WTC11 (cell line): Measurements from ENCODE around the gene PRAF2. TPM values are rescaled to one million over a fixed set of nuclear protein-coding genes. Genes with fewer than 3 reads are reported as not detected.

Experiments
- ATAC-seq: fragments of 200-7000 bp; cut with Tn5 transposase; 2 replicates; pipeline ENCODE4 v1.10.0; 2021; ENCODE audit warnings: mild to moderate bottlenecking, moderate library complexity
- CTCF ChIA-PET: fragments of 300-600 bp; sonication (Branson Sonifier 250); formaldehyde crosslinking; loops from one replicate; lab custom pipeline; 2021; ENCODE audit warnings: antibody characterized with exemption; lab: Charles Lee
- POLR2A ChIA-PET: fragments of 350-600 bp; sonication (Branson Sonifier 250); formaldehyde crosslinking; loops from one replicate; lab custom pipeline; 2021; ENCODE audit warnings: antibody characterized with exemption; lab: Charles Lee
- DNase-seq: peaks from one replicate; pipeline ENCODE4 v3.0.0; 2021; ENCODE audit warnings: low spot score
- H3K27ac Mint-ChIP-seq: 2 replicates; pipeline ENCODE4 v1.8.0; 2021; ENCODE audit warnings: mixed read lengths
- H3K27me3 Mint-ChIP-seq: 2 replicates; pipeline ENCODE4 v1.8.0; 2021; ENCODE audit warnings: low read depth, mild to moderate bottlenecking, moderate library complexity, mixed read lengths
- H3K36me3 Mint-ChIP-seq: 2 replicates; pipeline ENCODE4 v1.8.0; 2021; ENCODE audit warnings: mixed read lengths
- H3K4me1 Mint-ChIP-seq: 2 replicates; pipeline ENCODE4 v1.8.0; 2022; ENCODE audit warnings: mixed read lengths
- H3K4me3 Mint-ChIP-seq: 2 replicates; pipeline ENCODE4 v1.8.0; 2021; ENCODE audit warnings: mild to moderate bottlenecking, moderate library complexity, mixed read lengths
- H3K9me3 Mint-ChIP-seq: 2 replicates; pipeline ENCODE4 v1.8.0; 2021; ENCODE audit warnings: mixed read lengths
- ATF2 ChIP-seq: sonication (generic); formaldehyde crosslinking; IDR thresholded peaks from 2 replicates; pipeline ENCODE4 v1.8.1; 2022; ENCODE audit warnings: low read depth, missing genetic modification reagents, borderline replicate concordance
- ATF6 ChIP-seq: sonication (generic); formaldehyde crosslinking; IDR thresholded peaks from 2 replicates; pipeline ENCODE4 v1.8.1; 2023; ENCODE audit warnings: mild to moderate bottlenecking, missing genetic modification reagents
- CBFB ChIP-seq: sonication (generic); formaldehyde crosslinking; IDR thresholded peaks from 2 replicates; pipeline ENCODE4 v1.8.1; 2022; ENCODE audit warnings: mild to moderate bottlenecking, low read depth, missing genetic modification reagents
- E2F4 ChIP-seq: sonication (generic); formaldehyde crosslinking; IDR thresholded peaks from 2 replicates; pipeline ENCODE4 v1.8.1; 2022; ENCODE audit warnings: low read depth, mild to moderate bottlenecking, moderate library complexity, missing genetic modification reagents, borderline replicate concordance
- E2F5 ChIP-seq: sonication (generic); formaldehyde crosslinking; IDR thresholded peaks from 2 replicates; pipeline ENCODE4 v1.8.1; 2022; ENCODE audit warnings: mild to moderate bottlenecking, moderate library complexity, missing genetic modification reagents
- ELF4 ChIP-seq: sonication (generic); formaldehyde crosslinking; IDR thresholded peaks from 2 replicates; pipeline ENCODE4 v1.8.1; 2022; ENCODE audit warnings: low read depth, mild to moderate bottlenecking, moderate library complexity, missing genetic modification reagents
- FOXK1 ChIP-seq: sonication (generic); formaldehyde crosslinking; IDR thresholded peaks from 2 replicates; pipeline ENCODE4 v1.8.0; 2022; ENCODE audit warnings: mild to moderate bottlenecking, moderate library complexity, missing genetic modification reagents
- FOXP1 ChIP-seq: sonication (generic); formaldehyde crosslinking; IDR thresholded peaks from 2 replicates; pipeline ENCODE4 v1.8.0; 2022; ENCODE audit warnings: missing genetic modification reagents, mild to moderate bottlenecking, moderate library complexity, borderline replicate concordance
- GTF2I ChIP-seq: fragments of 250-450 bp; sonication (Bioruptor Pico); conservative IDR thresholded peaks from 2 replicates; pipeline ENCODE4 v1.4.0; 2021; ENCODE audit warnings: mild to moderate bottlenecking
- IRF1 ChIP-seq: sonication (generic); formaldehyde crosslinking; IDR thresholded peaks from 2 replicates; pipeline ENCODE4 v1.8.0; 2023; ENCODE audit warnings: missing genetic modification reagents
- IRF2 ChIP-seq: sonication (generic); formaldehyde crosslinking; IDR thresholded peaks from 2 replicates; pipeline ENCODE4 v1.8.0; 2022; ENCODE audit warnings: low read depth, missing genetic modification reagents, borderline replicate concordance
- JAZF1 ChIP-seq: fragments of 250-450 bp; sonication (Bioruptor Pico); IDR thresholded peaks from 2 replicates; pipeline ENCODE4 v1.9.0; 2021; ENCODE audit warnings: moderate library complexity, mild to moderate bottlenecking, inconsistent platforms
- KAT7 ChIP-seq: sonication (generic); formaldehyde crosslinking; IDR thresholded peaks from 2 replicates; pipeline ENCODE4 v1.8.1; 2023; ENCODE audit warnings: missing genetic modification reagents, mild to moderate bottlenecking, borderline replicate concordance
- MLX ChIP-seq: sonication (generic); formaldehyde crosslinking; IDR thresholded peaks from 2 replicates; pipeline ENCODE4 v1.8.1; 2023; ENCODE audit warnings: mild to moderate bottlenecking, missing genetic modification reagents, moderate library complexity
- NFATC4 ChIP-seq: fragments of 250-450 bp; sonication (Bioruptor Pico); IDR thresholded peaks from 2 replicates; pipeline ENCODE4 v1.9.0; 2021; ENCODE audit warnings: mild to moderate bottlenecking
- NFE2L1 ChIP-seq: sonication (generic); formaldehyde crosslinking; IDR thresholded peaks from 2 replicates; pipeline ENCODE4 v1.8.1; 2023; ENCODE audit warnings: missing genetic modification reagents
- NFYB ChIP-seq: sonication (generic); formaldehyde crosslinking; conservative IDR thresholded peaks from 2 replicates; pipeline ENCODE4 v1.8.0; 2022; ENCODE audit warnings: low read depth, missing genetic modification reagents
- NR1H2 ChIP-seq: sonication (generic); formaldehyde crosslinking; IDR thresholded peaks from 2 replicates; pipeline ENCODE4 v1.9.0; 2021; ENCODE audit warnings: mild to moderate bottlenecking, moderate library complexity, missing genetic modification reagents
- OVOL2 ChIP-seq: fragments of 250-450 bp; sonication (Bioruptor Pico); IDR thresholded peaks from 2 replicates; pipeline ENCODE4 v1.9.0; 2021; ENCODE audit warnings: mild to moderate bottlenecking, borderline replicate concordance
- PREB ChIP-seq: sonication (generic); formaldehyde crosslinking; IDR thresholded peaks from 2 replicates; pipeline ENCODE4 v1.8.1; 2022; ENCODE audit warnings: mild to moderate bottlenecking, missing genetic modification reagents, moderate library complexity, borderline replicate concordance
- SMAD3 ChIP-seq: sonication (generic); formaldehyde crosslinking; IDR thresholded peaks from 2 replicates; pipeline ENCODE4 v1.8.0; 2022; ENCODE audit warnings: missing genetic modification reagents, mild to moderate bottlenecking, borderline replicate concordance
- SMAD4 ChIP-seq: sonication (generic); formaldehyde crosslinking; IDR thresholded peaks from 2 replicates; pipeline ENCODE4 v1.8.0; 2022; ENCODE audit warnings: mild to moderate bottlenecking, missing genetic modification reagents
- SOX15 ChIP-seq: fragments of 250-450 bp; sonication (Bioruptor Pico); IDR thresholded peaks from 2 replicates; pipeline ENCODE4 v1.9.0; 2021; ENCODE audit warnings: mild to moderate bottlenecking
- TCF7 ChIP-seq: sonication (generic); formaldehyde crosslinking; IDR thresholded peaks from 2 replicates; pipeline ENCODE4 v1.8.0; 2022; ENCODE audit warnings: mild to moderate bottlenecking, low read depth, missing genetic modification reagents, moderate library complexity
- TEAD4 ChIP-seq: sonication (generic); formaldehyde crosslinking; IDR thresholded peaks from 2 replicates; pipeline ENCODE4 v1.8.0; 2022; ENCODE audit warnings: mild to moderate bottlenecking, missing genetic modification reagents
- ZBTB43 ChIP-seq: sonication (generic); formaldehyde crosslinking; IDR thresholded peaks from 2 replicates; pipeline ENCODE4 v1.8.1; 2023; ENCODE audit warnings: mild to moderate bottlenecking, missing genetic modification reagents
- ZNF138 ChIP-seq: sonication (generic); formaldehyde crosslinking; conservative IDR thresholded peaks from 2 replicates; pipeline ENCODE4 v1.8.1; 2022; ENCODE audit warnings: mild to moderate bottlenecking, moderate library complexity, missing genetic modification reagents
- ZNF232 ChIP-seq: sonication (generic); formaldehyde crosslinking; IDR thresholded peaks from 2 replicates; pipeline ENCODE4 v1.8.0; 2022; ENCODE audit warnings: mild to moderate bottlenecking, missing genetic modification reagents
- ZNF396 ChIP-seq: fragments of 250-450 bp; sonication (Bioruptor Pico); IDR thresholded peaks from 2 replicates; pipeline ENCODE4 v1.8.0; 2021; ENCODE audit warnings: mild to moderate bottlenecking, moderate library complexity, borderline replicate concordance
- total RNA-seq: library from RNA; stranded (reverse); gene quantifications from 3 replicates; pipeline ENCODE4 v1.2.3, GENCODE V29; 2021

PRAF2 gene
- total RNA-seq, 1 experiment from 2014 or later = 14.8 TPM

GRCh38 chrX:49061490-49061889 is 12.3 kb downstream of the PRAF2 start:
- POLR2A ChIA-PET = no interaction called here
- Mint-ChIP-seq H3K4me3 (no peak overlapping the region), H3K36me3 (peaks cover 2% of the 10 kb centered on the region; the same call in 1 of the 2 replicates), H3K27me3 (no peaks in the 10 kb centered on the region), H3K9me3 (no peaks in the 10 kb centered on the region), H3K4me1 (no peaks in the 10 kb centered on the region), H3K27ac (no peak overlapping the region)
- no peak for TF ChIP-seq ATF6 (CRISPR knock-in tag)
- no peak for TF ChIP-seq KAT7
- TF ChIP-seq IRF1 = no peak
- no peak for TF ChIP-seq NR1H2
- no peak for TF ChIP-seq ZNF396
- TF ChIP-seq IRF2 (CRISPR knock-in tag) = no peak
- TF ChIP-seq ZNF232 (CRISPR knock-in tag) = no peak
- TF ChIP-seq SMAD3 = no peak
- no peak for TF ChIP-seq TCF7
- TF ChIP-seq SMAD4 (CRISPR knock-in tag) = no peak
- no peak for TF ChIP-seq NFYB (CRISPR knock-in tag)
- TF ChIP-seq OVOL2 (CRISPR knock-in tag) = no peak
- TF ChIP-seq NFE2L1 = no peak
- no peak for TF ChIP-seq ZBTB43 (CRISPR knock-in tag)
- no peak for TF ChIP-seq JAZF1 (CRISPR knock-in tag)
- TF ChIP-seq E2F5 = no peak
- no peak for ATAC-seq
- DNase-seq = no peak
- CTCF ChIA-PET = no interaction called here

- CTCF ChIA-PET = no interaction called here
- H3K4me1 Mint-ChIP-seq = no peaks in the 10 kb centered on the region
- H3K36me3 Mint-ChIP-seq = peaks cover 2% of the 10 kb centered on the region; the same call in 1 of the 2 replicates
- ATAC-seq = no peak
- H3K9me3 Mint-ChIP-seq = no peaks in the 10 kb centered on the region
- no peak overlapping the region for H3K27ac Mint-ChIP-seq
- H3K4me3 Mint-ChIP-seq = no peak overlapping the region
- H3K27me3 Mint-ChIP-seq = no peaks in the 10 kb centered on the region
- POLR2A ChIA-PET = no interaction called here
- no peak for DNase-seq
- TF ChIP-seq GTF2I (CRISPR knock-in tag) = no peak
- TF ChIP-seq MLX = no peak
- no peak for TF ChIP-seq FOXP1 (CRISPR knock-in tag)
- TF ChIP-seq TEAD4 (CRISPR knock-in tag) = no peak
- TF ChIP-seq ATF2 = no peak
- no peak for TF ChIP-seq ZNF396
- TF ChIP-seq PREB (CRISPR knock-in tag) = no peak
- TF ChIP-seq ELF4 = no peak
- TF ChIP-seq FOXK1 (CRISPR knock-in tag) = no peak
- no peak for TF ChIP-seq SOX15 (CRISPR knock-in tag)
- TF ChIP-seq E2F4 (CRISPR knock-in tag) = no peak
- TF ChIP-seq NFATC4 (CRISPR knock-in tag) = no peak
- TF ChIP-seq CBFB (CRISPR knock-in tag) = no peak
- TF ChIP-seq ZNF138 (CRISPR knock-in tag) = no peak
- no peak for TF ChIP-seq NR1H2
These were observed 12.9 kb downstream of the PRAF2 start for GRCh38 chrX:49060914-49061313.
